Measurements from ENCODE around the gene KRTAP12-3.

The KRTAP12-3 gene

DNA sequence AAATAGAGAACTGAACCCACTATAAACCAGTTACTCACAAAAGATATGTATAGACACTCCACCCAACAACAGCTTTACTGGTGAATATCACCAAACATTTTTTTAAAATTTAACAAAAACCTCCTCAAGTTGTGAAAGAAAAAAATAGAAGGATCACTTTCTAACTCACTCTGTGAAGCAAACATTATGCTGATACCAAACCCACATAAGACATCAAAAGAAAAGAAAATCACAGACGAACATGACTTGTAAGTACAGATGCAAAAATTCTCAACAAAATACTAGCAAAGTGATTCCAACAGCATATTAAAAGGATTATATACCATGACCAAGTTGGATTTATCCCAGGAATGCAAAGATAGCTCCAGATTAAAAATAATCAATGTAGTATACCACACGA is 34.0 kb downstream of the KRTAP12-3 start:
- Histone ChIP-seq H3K27ac (no peak overlapping the region), H3K27me3 (peaks cover 0 to 42% of the 10 kb centered on the region in 2 donors), H3K36me3 (no peaks in the 10 kb centered on the region), H3K9me3 (peaks cover 0 to 16% (median 6%) of the 10 kb centered on the region in 3 donors), H3K4me1 (no peaks in the 10 kb centered on the region), H3K4me3 (no peak overlapping the region)
- TF ChIP-seq, protein P1, sequence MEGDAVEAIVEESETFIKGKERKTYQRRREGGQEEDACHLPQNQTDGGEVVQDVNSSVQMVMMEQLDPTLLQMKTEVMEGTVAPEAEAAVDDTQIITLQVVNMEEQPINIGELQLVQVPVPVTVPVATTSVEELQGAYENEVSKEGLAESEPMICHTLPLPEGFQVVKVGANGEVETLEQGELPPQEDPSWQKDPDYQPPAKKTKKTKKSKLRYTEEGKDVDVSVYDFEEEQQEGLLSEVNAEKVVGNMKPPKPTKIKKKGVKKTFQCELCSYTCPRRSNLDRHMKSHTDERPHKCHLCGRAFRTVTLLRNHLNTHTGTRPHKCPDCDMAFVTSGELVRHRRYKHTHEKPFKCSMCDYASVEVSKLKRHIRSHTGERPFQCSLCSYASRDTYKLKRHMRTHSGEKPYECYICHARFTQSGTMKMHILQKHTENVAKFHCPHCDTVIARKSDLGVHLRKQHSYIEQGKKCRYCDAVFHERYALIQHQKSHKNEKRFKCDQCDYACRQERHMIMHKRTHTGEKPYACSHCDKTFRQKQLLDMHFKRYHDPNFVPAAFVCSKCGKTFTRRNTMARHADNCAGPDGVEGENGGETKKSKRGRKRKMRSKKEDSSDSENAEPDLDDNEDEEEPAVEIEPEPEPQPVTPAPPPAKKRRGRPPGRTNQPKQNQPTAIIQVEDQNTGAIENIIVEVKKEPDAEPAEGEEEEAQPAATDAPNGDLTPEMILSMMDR (IDR thresholded peaks at IDR 0.05), result no peak
- intact Hi-C loops (cut with DNase I; ENCODE audit: low total_unique reads), result no loop called here
- DNase-seq, result no peak

DNA sequence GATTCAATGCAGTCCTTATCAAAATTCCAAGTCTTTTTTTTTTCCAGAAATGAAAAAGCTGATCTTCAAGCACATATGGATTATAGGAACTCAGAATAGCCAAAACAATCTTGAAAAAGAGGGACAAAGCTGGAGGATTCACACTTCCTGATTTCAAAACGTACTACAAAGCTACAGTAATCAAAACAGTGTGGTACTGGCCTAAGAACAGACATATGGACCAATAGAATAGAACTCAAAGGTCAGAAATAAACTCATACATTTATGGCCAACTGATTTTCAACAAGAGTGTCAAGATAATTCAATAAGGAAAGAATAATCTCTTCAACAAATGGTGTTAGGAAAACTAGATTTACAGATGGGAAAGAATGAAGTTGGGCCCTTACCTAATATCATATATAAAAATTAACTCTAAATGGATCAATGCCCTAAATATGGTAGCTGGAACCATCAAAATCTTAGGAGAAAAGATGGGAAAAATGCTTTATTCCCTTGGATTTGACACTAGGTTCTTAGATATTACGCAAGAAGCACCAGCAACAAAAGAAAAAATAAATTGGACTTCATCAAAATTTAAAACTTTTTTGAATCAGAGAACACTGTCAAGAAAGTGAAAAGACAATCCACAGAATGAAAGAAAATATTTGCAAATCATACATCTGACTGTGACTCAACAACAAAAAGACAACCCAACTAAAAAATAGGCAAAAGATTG is 35.2 kb downstream of the KRTAP12-3 start:
- H3K27ac ChIP-seq, result no peak overlapping the region
- H3K27me3 ChIP-seq, result peaks cover 0 to 41% of the 10 kb centered on the region in 2 donors
- H3K9me3 ChIP-seq, result peaks cover 0 to 16% (median 6%) of the 10 kb centered on the region in 3 donors
- H3K4me1 ChIP-seq, result no peaks in the 10 kb centered on the region
- intact Hi-C loops (cut with DNase I; ENCODE audit: low total_unique reads), result no loop called here
- no peak overlapping the region for H3K4me3 ChIP-seq
- TF ChIP-seq, protein P1 (IDR thresholded peaks at IDR 0.05), result no peak
- H3K36me3 ChIP-seq, result no peaks in the 10 kb centered on the region
- no peak for DNase-seq

DNA sequence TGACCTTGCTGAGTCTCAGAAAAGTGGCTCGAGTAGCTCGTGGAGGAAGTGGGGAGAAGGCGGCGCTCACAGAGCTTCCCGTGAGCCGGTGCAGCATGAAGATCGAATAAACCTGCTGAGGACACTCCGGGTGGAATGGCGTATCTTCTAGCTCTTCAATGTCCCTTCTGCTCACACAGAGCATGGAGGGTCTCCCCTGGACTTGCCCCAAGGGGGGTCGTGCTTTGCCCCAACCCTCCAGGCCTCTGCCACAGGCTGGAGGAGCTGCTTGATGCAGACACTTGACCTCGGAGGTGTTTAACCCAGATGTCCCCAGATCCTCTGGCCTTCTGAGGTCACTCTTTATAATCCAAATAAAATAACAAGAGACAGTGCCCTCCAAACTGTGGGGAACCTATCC is 37.0 kb downstream of the KRTAP12-3 start:
- peaks cover 0 to 16% (median 6%) of the 10 kb centered on the region in 3 donors for H3K9me3 ChIP-seq
- peaks cover 0 to 48% of the 10 kb centered on the region in 2 donors for H3K27me3 ChIP-seq
- H3K4me1 ChIP-seq, result no peaks in the 10 kb centered on the region
- no peak for DNase-seq
- no peaks in the 10 kb centered on the region for H3K36me3 ChIP-seq
- H3K27ac ChIP-seq, result no peak overlapping the region
- no peak overlapping the region for H3K4me3 ChIP-seq
- intact Hi-C loops (cut with DNase I; ENCODE audit: low total_unique reads), result no loop called here
- TF ChIP-seq, protein P1 (IDR thresholded peaks at IDR 0.05), result no peak

DNA sequence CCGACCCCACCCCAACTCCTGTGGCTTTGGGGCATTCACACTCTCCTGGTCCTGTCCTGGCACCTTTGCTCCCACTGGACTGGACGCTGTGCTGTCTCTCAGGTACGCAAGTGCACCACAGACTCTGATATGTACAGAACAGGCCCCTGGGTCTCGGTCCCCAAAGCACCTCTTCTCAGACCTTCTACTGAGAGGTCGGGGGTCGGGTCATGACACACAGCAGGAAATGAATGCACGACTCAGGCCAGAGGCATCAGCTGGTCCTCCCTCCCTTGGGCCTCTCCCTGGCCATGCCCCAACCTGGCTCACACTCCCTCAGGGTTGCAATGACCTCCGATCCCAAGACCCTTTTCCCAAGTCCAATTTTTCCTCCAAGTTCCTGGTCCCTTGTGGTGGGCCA is 37.5 kb downstream of the KRTAP12-3 start:
- DNase-seq, result peak in 1 of 2 donors; percentile 46
- H3K36me3 ChIP-seq, result no peaks in the 10 kb centered on the region
- H3K9me3 ChIP-seq, result peaks cover 0 to 16% (median 6%) of the 10 kb centered on the region in 3 donors
- TF ChIP-seq, protein P1 (IDR thresholded peaks at IDR 0.05), result no peak
- peaks cover 0 to 52% of the 10 kb centered on the region in 2 donors for H3K27me3 ChIP-seq
- no peak overlapping the region for H3K4me3 ChIP-seq
- no peak overlapping the region for H3K27ac ChIP-seq
- no peaks in the 10 kb centered on the region for H3K4me1 ChIP-seq
- intact Hi-C loops (cut with DNase I; ENCODE audit: low total_unique reads), result no loop called here

DNA sequence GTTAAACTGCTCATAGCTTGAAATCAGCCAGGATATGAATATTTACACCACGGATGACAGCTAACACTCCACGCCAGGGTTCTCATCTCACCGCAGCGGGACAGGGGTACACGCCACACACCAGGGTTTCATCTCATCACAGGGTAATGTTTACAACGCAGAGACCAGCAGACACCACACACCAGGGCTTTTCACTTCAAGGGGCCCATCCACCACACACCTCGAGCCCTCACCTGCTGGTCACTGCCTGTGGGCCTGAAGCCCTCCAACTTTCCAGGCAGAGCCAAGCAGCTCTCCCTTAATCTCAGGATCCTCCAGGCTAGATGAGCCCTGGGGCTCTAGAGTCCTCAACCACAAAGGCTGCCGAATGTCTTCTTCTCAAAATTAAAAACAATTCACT is 37.9 kb downstream of the KRTAP12-3 start:
- DNase-seq, result no peak
- Histone ChIP-seq H3K36me3 (no peaks in the 10 kb centered on the region), H3K4me1 (no peaks in the 10 kb centered on the region), H3K27ac (no peak overlapping the region), H3K27me3 (peaks cover 0 to 56% of the 10 kb centered on the region in 2 donors), H3K9me3 (peaks cover 0 to 16% (median 6%) of the 10 kb centered on the region in 3 donors), H3K4me3 (no peak overlapping the region)
- TF ChIP-seq, protein P1 (IDR thresholded peaks at IDR 0.05), result no peak
- intact Hi-C loops (cut with DNase I; ENCODE audit: low total_unique reads), result no loop called here

All from tibial artery (tissue), 4 donors.